Stimulated activated CD8-positive, alpha-beta memory T cell treated with anti-CD3 and anti-CD28 coated beads, Interleukin-7, amount 100 ng/mL, for 48 hours (primary cell): ENCODE results near the gene C17orf67.

Source experiments
- DNase-seq, 2 donors: peaks; one replicate each; pipeline ENCODE4 v3.0.0-alpha.2; 2020; ENCODE audit warnings: low read depth in 1 of 2; ENCODE audit errors: extremely low read depth in 1 of 2

The C17orf67 gene

GRCh38 chr17:56834380-56835263 is 902 bp upstream of the C17orf67 start:
- DNase-seq: peak; percentile 37 to 63

- peak; percentile 42 to 61 for DNase-seq
Measured at GRCh38 chr17:56833057-56833808, 487 bp downstream of the C17orf67 start.

- no peak for DNase-seq
Measured at GRCh38 chr17:56832446-56832845, 1.3 kb downstream of the C17orf67 start.

- DNase-seq: no peak
Measured at GRCh38 chr17:56831369-56832095, 2.2 kb downstream of the C17orf67 start.

- no peak for DNase-seq
Measured at GRCh38 chr17:56830726-56831368, 2.9 kb downstream of the C17orf67 start.

- DNase-seq: no peak
Measured at GRCh38 chr17:56826611-56827414, 6.9 kb downstream of the C17orf67 start.

- no peak for DNase-seq
Measured at GRCh38 chr17:56824503-56824902, 9.2 kb downstream of the C17orf67 start.

GRCh38 chr17:56823848-56824247 is 9.9 kb downstream of the C17orf67 start:
- no peak for DNase-seq

GRCh38 chr17:56822725-56823124 is 11.0 kb downstream of the C17orf67 start:
- DNase-seq: no peak

GRCh38 chr17:56821847-56822534 is 11.7 kb downstream of the C17orf67 start:
- DNase-seq: no peak

GRCh38 chr17:56820207-56820606 is 13.5 kb downstream of the C17orf67 start:
- DNase-seq: no peak

GRCh38 chr17:56819431-56820145 is 14.1 kb downstream of the C17orf67 start:
- DNase-seq: peak; percentile 30 to 63

GRCh38 chr17:56819030-56819429 is 14.7 kb downstream of the C17orf67 start:
- DNase-seq: no peak

GRCh38 chr17:56817066-56817465 is 16.7 kb downstream of the C17orf67 start:
- DNase-seq: no peak

- DNase-seq: no peak
Measured at GRCh38 chr17:56815711-56816110, 18.0 kb downstream of the C17orf67 start.

- no peak for DNase-seq
Measured at GRCh38 chr17:56812901-56813388, 20.8 kb downstream of the C17orf67 start.

GRCh38 chr17:56810891-56811775 is 22.6 kb downstream of the C17orf67 start:
- DNase-seq: no peak

GRCh38 chr17:56810343-56810742 is 23.4 kb downstream of the C17orf67 start:
- DNase-seq: no peak
